Right lung (tissue), 5 donors: Measurements from ENCODE around the gene BPIFB3. TPM values are rescaled to one million over a fixed set of nuclear protein-coding genes. Genes with fewer than 3 reads are reported as not detected.

Source experiments
- DNase-seq, 2 donors: peaks; one replicate each; pipeline ENCODE4 v3.0.0-alpha.2; 2013
- polyA plus RNA-seq, 5 donors: library from polyadenylated mRNA; unstranded; fragments of 120-200 nt; gene quantifications; one replicate each; pipeline versions ENCODE4 v1.2.1 to v1.2.3, GENCODE V29; 2013; ENCODE audit warnings: inconsistent platforms in 1 of 5, low replicate concordance in 1 of 5; ENCODE audit not compliant: insufficient read length in 5 of 5, insufficient read depth in 1 of 5

The BPIFB3 gene
- polyA plus RNA-seq, 5 donors: not detected

GRCh38 chr20:33061658-33062028 lies 7.9 kb downstream of the BPIFB3 start:
- no peak for DNase-seq

GRCh38 chr20:33062105-33062824 lies 8.6 kb downstream of the BPIFB3 start:
- DNase-seq: no peak

- DNase-seq: no peak
Measured at GRCh38 chr20:33062825-33063149, 9.1 kb downstream of the BPIFB3 start.

- DNase-seq: no peak
Measured at GRCh38 chr20:33063271-33063670, 9.6 kb downstream of the BPIFB3 start.

- no peak for DNase-seq
Measured at GRCh38 chr20:33064572-33065287, 11.0 kb downstream of the BPIFB3 start.

- no peak for DNase-seq
Measured at GRCh38 chr20:33065785-33066184, 12.1 kb downstream of the BPIFB3 start.

- DNase-seq: no peak
Measured at GRCh38 chr20:33067806-33068205, 14.1 kb downstream of the BPIFB3 start.

GRCh38 chr20:33068251-33068939 lies 14.7 kb downstream of the BPIFB3 start:
- DNase-seq: no peak

GRCh38 chr20:33069673-33070072 lies 16.0 kb downstream of the BPIFB3 start:
- no peak for DNase-seq

GRCh38 chr20:33070111-33071053 lies 16.7 kb downstream of the BPIFB3 start:
- DNase-seq: no peak

- DNase-seq: no peak
Measured at GRCh38 chr20:33071198-33071597, 17.5 kb downstream of the BPIFB3 start.

- no peak for DNase-seq
Measured at GRCh38 chr20:33072362-33072761, 18.7 kb downstream of the BPIFB3 start.

- DNase-seq: no peak
Measured at GRCh38 chr20:33072813-33073212, 19.1 kb downstream of the BPIFB3 start.

GRCh38 chr20:33074675-33075074 lies 21.0 kb downstream of the BPIFB3 start:
- no peak for DNase-seq

GRCh38 chr20:33075281-33075680 lies 21.6 kb downstream of the BPIFB3 start:
- DNase-seq: no peak

- no peak for DNase-seq
Measured at GRCh38 chr20:33076662-33077372, 23.1 kb downstream of the BPIFB3 start.

- DNase-seq: no peak
Measured at GRCh38 chr20:33079259-33079658, 25.6 kb downstream of the BPIFB3 start, which contains the start of gene BPIFB4. Gene BPIFB4 (plus strand): TSS chr20:33079643. CDS start chr20:33081527, 1,884 bp downstream.

GRCh38 chr20:33081411-33082154 lies 27.9 kb downstream of the BPIFB3 start:
- DNase-seq: no peak

GRCh38 chr20:33082546-33082945 lies 28.8 kb downstream of the BPIFB3 start:
- DNase-seq: no peak
